NCI-H69 (cell line): ENCODE results near the gene AJAP1.

ENCODE experiments used
- DNase-seq: peaks from one replicate; lab custom pipeline; 2025; lab: John Stamatoyannopoulos, UW

Gene AJAP1

GRCh38 chr1:4837031-4837600 lies 182.7 kb downstream of the AJAP1 start:
- no peak for DNase-seq

GRCh38 chr1:4837752-4838151 lies 183.3 kb downstream of the AJAP1 start:
- no peak for DNase-seq

DNA sequence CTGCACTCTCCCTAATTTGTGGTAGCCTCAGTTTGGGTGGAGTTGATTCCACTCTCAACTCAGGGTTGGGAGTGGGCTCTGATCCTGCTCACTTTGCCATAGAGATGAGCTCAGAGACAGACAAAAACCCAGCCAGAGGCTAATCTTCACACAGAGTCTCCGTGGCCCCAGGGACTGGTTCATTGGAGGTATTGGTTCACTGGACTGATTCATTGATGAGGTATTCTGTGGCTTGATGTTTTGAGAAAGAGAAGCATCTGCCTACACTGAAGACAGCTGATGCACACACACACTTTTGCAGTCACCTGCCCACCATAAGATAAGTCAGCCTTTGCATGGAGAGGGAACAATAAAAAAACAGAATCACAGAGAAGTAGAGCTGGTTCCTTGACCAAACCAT lies 183.8 kb downstream of the AJAP1 start:
- DNase-seq: no peak
